ENCODE measurements around the gene VCAN.

DNA sequence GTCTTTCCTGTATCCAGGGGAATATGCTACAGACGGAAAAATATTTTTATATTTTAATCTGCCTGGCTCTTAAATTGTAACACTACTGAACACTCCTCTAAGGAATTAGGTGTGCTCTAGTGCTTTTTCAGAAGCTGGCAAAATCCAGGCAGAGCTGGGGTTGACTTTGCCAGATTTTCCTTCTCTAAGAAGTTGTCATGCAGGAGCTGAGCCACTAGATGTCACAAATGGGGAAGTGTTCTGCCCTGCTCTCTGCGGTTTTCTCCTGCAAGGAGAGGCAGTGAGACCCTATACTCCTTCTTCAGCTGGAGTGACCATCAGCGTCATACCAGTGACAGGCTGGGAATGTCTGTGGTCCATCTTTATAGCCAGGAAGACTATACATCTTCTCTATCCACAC lies 136.6 kb downstream of the VCAN start:
- no peak for TF ChIP-seq POLR2A (IDR thresholded peaks at IDR 0.05; ENCODE audit: low read length)
- no peak for TF ChIP-seq GATA1 (IDR thresholded peaks at IDR 0.05; ENCODE audit: low read depth, low read length)

Measured in erythroblast (primary cell).